ENCODE data around the gene AGPAT4. TPM values are rescaled to one million over a fixed set of nuclear protein-coding genes. Genes with fewer than 3 reads are reported as not detected.

The AGPAT4 gene
- total and polyA plus RNA-seq, 2 of the 13 experiments (the other 11 are each of a cell fraction or from before 2014, with no cell fraction given): 0.07 to 0.13 TPM

DNA sequence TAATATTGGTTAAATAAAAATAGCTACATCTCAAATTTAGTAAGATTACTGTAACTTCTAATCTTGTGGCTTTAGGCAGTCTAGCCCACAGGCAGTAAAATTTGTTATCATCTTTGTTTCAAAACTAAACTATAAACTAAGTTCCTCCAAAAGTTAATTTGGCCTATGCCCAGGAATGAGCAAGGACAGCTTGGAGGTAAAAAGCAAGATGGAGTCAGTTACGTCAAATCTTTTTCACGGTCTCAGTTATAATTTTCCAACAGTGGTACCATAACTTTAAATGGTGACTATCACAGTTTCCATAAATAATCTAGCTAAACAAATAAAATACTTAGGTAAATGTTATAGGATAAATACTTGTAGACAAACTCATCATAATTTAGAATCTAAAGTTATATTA, 63.0 kb downstream of the AGPAT4 start (continued):
- TF ChIP-seq MBD4 (IDR thresholded peaks at IDR 0.05; ENCODE audit: borderline replicate concordance, low read length): no peak
- no peak for TF ChIP-seq ZNF550 (CRISPR knock-in tag; IDR thresholded peaks at IDR 0.05; ENCODE audit: borderline replicate concordance)
- no peak for TF ChIP-seq RFX1 (IDR thresholded peaks at IDR 0.05)

DNA sequence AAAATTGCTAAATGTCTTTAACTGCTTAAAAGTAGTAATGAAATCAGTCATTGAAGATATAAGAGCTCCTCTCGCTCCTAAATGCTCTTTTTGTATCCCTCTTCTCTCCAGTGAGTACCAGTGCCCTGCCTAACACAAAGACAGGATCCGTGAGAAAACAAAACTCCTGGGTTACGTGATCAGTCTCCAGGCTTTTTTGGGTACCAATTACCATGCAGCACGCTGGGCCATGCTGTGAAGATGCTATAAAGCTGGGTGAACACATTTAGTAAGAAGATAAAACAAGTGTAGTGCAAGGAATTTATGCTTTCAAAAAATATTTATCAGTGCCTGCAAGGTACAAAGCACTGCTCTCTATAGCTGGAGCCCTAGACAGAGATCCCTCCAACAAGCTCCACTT, 66.7 kb downstream of the AGPAT4 start:
- H2AFZ ChIP-seq (ENCODE audit: low read length): no peak overlapping the region
- FAIRE-seq (no peak), DNase-seq (ENCODE audit: low spot score) (no peak), ATAC-seq (no peak)
- 20% methylated on average over 4 of the region's 4 CpGs for WGBS (ENCODE audit: low lambda C conversion rate)
- CTCF ChIA-PET (ENCODE audit: low intra/inter-chr PET ratio, low total read pairs): no interaction called here
- no peak overlapping the region for H3K27ac ChIP-seq (ENCODE audit: extremely low read length, insufficient read depth, low read length)
- H3K36me3 ChIP-seq (replicated peaks in 1 of 2; ENCODE audit: control insufficient read depth in 1 of 2, insufficient read depth in 2 of 2, low read length in 2 of 2): no peaks in the 10 kb centered on the region
- H3K79me2 ChIP-seq (ENCODE audit: insufficient read depth, low read length): no peaks in the 10 kb centered on the region
- H3K9ac ChIP-seq (ENCODE audit: insufficient read depth, low read depth, low read length): no peak overlapping the region
- POLR2A ChIA-PET: no interaction called here
- TF ChIP-seq ZNF552 (CRISPR knock-in tag; IDR thresholded peaks at IDR 0.05; ENCODE audit: borderline replicate concordance) (no peak), ZSCAN30 (CRISPR knock-in tag; IDR thresholded peaks at IDR 0.05) (no peak), ZNF292 (CRISPR knock-in tag; IDR thresholded peaks at IDR 0.05; ENCODE audit: borderline replicate concordance, low read depth) (no peak), ZXDC (CRISPR knock-in tag; IDR thresholded peaks at IDR 0.05) (no peak)
- TF ChIP-seq, protein P1, sequence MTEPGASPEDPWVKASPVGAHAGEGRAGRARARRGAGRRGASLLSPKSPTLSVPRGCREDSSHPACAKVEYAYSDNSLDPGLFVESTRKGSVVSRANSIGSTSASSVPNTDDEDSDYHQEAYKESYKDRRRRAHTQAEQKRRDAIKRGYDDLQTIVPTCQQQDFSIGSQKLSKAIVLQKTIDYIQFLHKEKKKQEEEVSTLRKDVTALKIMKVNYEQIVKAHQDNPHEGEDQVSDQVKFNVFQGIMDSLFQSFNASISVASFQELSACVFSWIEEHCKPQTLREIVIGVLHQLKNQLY (CRISPR knock-in tag; IDR thresholded peaks at IDR 0.05): no peak
- H3K4me2 ChIP-seq (ENCODE audit: low read depth, low read length): no peak overlapping the region
- no peaks in the 10 kb centered on the region for H3K4me1 ChIP-seq (ENCODE audit: insufficient read depth, low read length)
- no peaks in the 10 kb centered on the region for H4K20me1 ChIP-seq (ENCODE audit: insufficient read depth, low read length)
- H3K4me3 ChIP-seq (replicated peaks in 1 of 3; ENCODE audit: insufficient read depth in 1 of 3, low read depth in 2 of 3, low read length in 3 of 3): no peak overlapping the region
- in situ Hi-C loops (cut with HindIII; ENCODE audit: extremely low pct_ligation_motif_present, low pct_unique_long_range_greater_than_20kb) (no loop called here), intact Hi-C loops (cut with micrococcal nuclease; ENCODE audit: unreplicated experiment) (no loop called here)
- peaks cover 14% of the 10 kb centered on the region for H3K9me3 ChIP-seq (ENCODE audit: low read length)
- no peaks in the 10 kb centered on the region for H3K27me3 ChIP-seq (ENCODE audit: control insufficient read depth in 1 of 2, insufficient read depth in 2 of 2, low read length in 2 of 2)
- BruUV-seq (replicated peaks): no TSS peak

Measured in HepG2 (cell line).